Kidney (tissue), 14 donors: ENCODE measurements around the gene SLC48A1. TPM values are rescaled to one million over a fixed set of nuclear protein-coding genes. Genes with fewer than 3 reads are reported as not detected.

Experiments
- DNase-seq, 5 donors: peaks; one replicate each; pipeline ENCODE4 v3.0.0-alpha.2; 2013 to 2020
- FAIRE-seq: peaks from 2 replicates; lab custom pipeline; 2012; peaks lifted over from hg19 to GRCh38; lab: Jason Lieb, UNC
- H3K27ac ChIP-seq, 2 donors: one replicate each; pipeline ENCODE4 v1.7.0; 2013; ENCODE audit warnings: low read depth in 2 of 2, low read length in 2 of 2, inconsistent platforms in 1 of 2
- H3K27me3 ChIP-seq: one replicate; pipeline ENCODE4 v1.7.1; 2013; ENCODE audit warnings: low read length, inconsistent platforms; ENCODE audit not compliant: control insufficient read depth, insufficient read depth
- H3K36me3 ChIP-seq, 3 donors: one replicate each; pipeline versions ENCODE4 v1.7.0 to v1.7.1; 2013; ENCODE audit warnings: low read length in 3 of 3, control low read depth in 1 of 3, inconsistent platforms in 1 of 3; ENCODE audit not compliant: insufficient read depth in 3 of 3, control insufficient read depth in 2 of 3
- H3K4me1 ChIP-seq, 3 donors: one replicate each; pipeline versions ENCODE4 v1.7.0 to v1.7.1; 2013; ENCODE audit warnings: low read length in 3 of 3, inconsistent platforms in 1 of 3, low read depth in 1 of 3; ENCODE audit not compliant: control insufficient read depth in 2 of 3, insufficient read depth in 2 of 3
- H3K4me3 ChIP-seq, 3 donors: one replicate each; pipeline versions ENCODE4 v1.7.0 to v1.8.1; 2013; ENCODE audit warnings: low read length in 3 of 3, control low read depth in 1 of 3, inconsistent platforms in 1 of 3
- H3K9ac ChIP-seq, 3 donors: one replicate each; pipeline versions ENCODE4 v1.7.0 to v1.7.1; 2013; ENCODE audit warnings: low read length in 3 of 3, control low read depth in 1 of 3, inconsistent platforms in 1 of 3
- H3K9me3 ChIP-seq, 3 donors: one replicate each; pipeline versions ENCODE4 v1.7.0 to v1.7.1; 2013; ENCODE audit warnings: low read length in 3 of 3, control low read depth in 1 of 3, inconsistent platforms in 1 of 3; ENCODE audit not compliant: control insufficient read depth in 2 of 3, insufficient read depth in 1 of 3
- intact Hi-C: fragments of 100-400 bp; cut with DNase I; formaldehyde crosslinking; loops from one replicate; pipeline ENCODE4 v1.11.1; 2022
- polyA plus RNA-seq: library from polyadenylated mRNA; stranded (reverse); fragments of 350-450 nt; fragmentation: Illumina TruSeq; extraction: RNeasy Lipid Tissue Mini Kit (QIAGEN cat#74804); gene quantifications from one replicate; pipeline ENCODE4 v1.2.3, GENCODE V29; 2014; ENCODE audit warnings: low read depth, low replicate concordance; ENCODE audit not compliant: insufficient read depth
- total RNA-seq: library from RNA; stranded (reverse); fragmentation: NEBNext Ultra II Directional; extraction: Animal tissue kit (Norgen Biotek cat#: 25700); gene quantifications from one replicate; pipeline ENCODE4 v1.2.1, GENCODE V29; 2021
- TF ChIP-seq, protein P1 (sequence below): IDR thresholded peaks from 3 replicates; pipeline ENCODE4 v1.5.1; 2012; ENCODE audit warnings: mild to moderate bottlenecking, moderate library complexity, borderline replicate concordance; ENCODE audit not compliant: insufficient read depth; ENCODE audit errors: extremely low read depth
- donor health status: control.
- donor health status: control.
- donor health status: control.
- donor health status: control.
- donor health status: control.
- donor health status: DM: yes; HTN: yes; CAD: no.
- donor health status: Normal renal cell carcinoma (clear cell type).

The SLC48A1 gene
- total and polyA plus RNA-seq, 2 donors from 2014 or later: 56.9 to 69.9 TPM

DNA sequence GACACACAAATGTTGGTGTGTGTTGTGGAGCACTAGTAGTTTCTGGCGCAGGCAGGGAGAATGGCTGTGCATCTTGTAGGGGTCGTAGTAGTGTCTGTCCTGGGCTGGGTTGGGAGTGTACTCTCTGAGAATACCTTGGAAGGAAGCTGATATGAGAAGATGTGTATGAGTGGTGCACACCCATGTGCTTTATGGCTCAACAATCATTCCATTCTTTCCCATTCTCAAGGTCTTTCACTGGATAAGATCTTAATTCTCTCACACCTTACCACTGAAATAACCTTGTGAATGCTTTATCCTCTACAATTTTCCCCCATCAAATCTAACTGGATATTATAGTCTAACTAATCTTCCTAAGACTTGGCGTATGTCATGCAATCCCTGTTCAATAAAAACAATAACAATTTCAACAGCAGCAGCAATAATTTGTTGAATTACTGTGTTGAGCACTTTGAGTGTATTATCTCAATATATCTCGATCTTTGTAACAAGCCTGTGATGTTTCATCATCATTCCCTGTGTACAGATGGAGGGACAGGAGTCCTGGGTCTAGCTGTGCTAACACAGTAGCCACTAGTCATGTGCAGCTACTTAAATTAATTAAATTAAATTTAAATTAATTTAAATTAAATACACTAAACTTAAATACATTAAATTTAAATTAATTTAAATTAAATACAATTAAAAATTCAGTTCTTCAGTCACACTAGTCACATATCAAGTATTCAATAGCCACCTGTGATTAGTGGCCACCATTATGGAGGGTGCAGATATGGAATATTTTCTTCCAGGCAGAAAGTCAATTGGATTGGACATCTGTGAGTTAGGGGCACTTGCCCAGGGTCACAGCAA is 3.6 kb upstream of the SLC48A1 start:
- Histone ChIP-seq H3K9ac (no peak overlapping the region), H3K36me3 (no peaks in the 10 kb centered on the region), H3K4me1 (peaks cover 0 to 19% (median 8%) of the 10 kb centered on the region in 3 donors), H3K27ac (peak overlapping the region in 1 of 2 donors; percentile 14), H3K9me3 (no peaks in the 10 kb centered on the region), H3K27me3 (no peaks in the 10 kb centered on the region), H3K4me3 (no peak overlapping the region)
- TF ChIP-seq, protein P1, sequence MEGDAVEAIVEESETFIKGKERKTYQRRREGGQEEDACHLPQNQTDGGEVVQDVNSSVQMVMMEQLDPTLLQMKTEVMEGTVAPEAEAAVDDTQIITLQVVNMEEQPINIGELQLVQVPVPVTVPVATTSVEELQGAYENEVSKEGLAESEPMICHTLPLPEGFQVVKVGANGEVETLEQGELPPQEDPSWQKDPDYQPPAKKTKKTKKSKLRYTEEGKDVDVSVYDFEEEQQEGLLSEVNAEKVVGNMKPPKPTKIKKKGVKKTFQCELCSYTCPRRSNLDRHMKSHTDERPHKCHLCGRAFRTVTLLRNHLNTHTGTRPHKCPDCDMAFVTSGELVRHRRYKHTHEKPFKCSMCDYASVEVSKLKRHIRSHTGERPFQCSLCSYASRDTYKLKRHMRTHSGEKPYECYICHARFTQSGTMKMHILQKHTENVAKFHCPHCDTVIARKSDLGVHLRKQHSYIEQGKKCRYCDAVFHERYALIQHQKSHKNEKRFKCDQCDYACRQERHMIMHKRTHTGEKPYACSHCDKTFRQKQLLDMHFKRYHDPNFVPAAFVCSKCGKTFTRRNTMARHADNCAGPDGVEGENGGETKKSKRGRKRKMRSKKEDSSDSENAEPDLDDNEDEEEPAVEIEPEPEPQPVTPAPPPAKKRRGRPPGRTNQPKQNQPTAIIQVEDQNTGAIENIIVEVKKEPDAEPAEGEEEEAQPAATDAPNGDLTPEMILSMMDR: no peak
- no peak for DNase-seq
- no peak for FAIRE-seq
- intact Hi-C loops: no loop called here

DNA sequence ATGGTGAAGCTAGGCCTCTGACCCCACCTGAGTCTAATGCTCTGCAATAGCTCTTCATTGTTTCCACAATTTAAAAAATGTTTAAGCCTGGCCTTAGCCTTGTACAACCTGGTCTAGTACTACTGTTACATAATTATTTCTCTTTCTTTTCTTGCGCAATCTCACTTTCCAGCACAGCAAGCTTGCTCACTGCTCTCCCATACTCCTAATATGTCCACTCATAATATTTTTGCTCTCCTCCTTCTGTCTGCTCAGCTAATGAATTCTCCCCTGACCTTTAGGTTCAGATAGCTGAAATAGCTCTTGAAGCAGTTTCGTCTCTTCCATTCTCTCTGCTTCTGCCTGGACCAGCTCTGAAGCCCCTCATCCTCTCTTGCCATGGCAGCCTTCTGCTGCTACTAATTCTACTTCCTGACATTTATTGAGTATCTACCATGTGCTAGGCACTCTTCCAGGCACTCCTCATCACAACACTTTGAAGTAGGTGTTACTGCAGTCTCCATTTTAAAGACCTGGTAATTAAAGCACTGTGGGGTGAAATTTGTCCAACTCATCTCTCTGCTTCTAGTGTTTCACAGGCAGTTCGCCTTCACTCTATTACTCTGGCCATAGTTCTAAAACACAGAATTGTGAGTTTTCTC is 2.8 kb upstream of the SLC48A1 start:
- FAIRE-seq: no peak

DNA sequence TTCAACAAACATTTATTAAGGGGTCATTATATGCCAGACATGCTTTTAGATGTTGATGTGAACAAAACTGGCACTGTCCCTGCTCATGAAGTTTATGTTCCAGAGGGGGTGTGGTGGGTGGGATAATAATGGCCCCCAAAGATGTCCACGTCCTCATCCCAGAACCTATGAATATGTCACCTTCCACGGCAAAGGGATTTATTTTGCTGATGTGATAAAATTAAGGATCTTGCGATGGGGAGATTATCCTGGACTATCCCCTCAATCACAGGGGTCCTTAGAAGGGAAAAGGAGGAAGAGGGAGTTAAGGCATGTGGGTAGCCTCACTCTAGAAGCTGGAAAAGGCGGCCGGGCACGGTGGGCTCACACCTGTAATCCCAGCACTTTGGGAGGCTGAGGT is 1.7 kb upstream of the SLC48A1 start:
- Histone ChIP-seq H3K27ac (no peak overlapping the region), H3K9ac (no peak overlapping the region), H3K27me3 (no peaks in the 10 kb centered on the region), H3K4me3 (no peak overlapping the region), H3K9me3 (no peaks in the 10 kb centered on the region), H3K36me3 (no peaks in the 10 kb centered on the region), H3K4me1 (peaks cover 0 to 26% (median 16%) of the 10 kb centered on the region in 3 donors)
- intact Hi-C loops: no loop called here
- DNase-seq (peak in 1 of 5 donors; percentile 29), FAIRE-seq (no peak)
- TF ChIP-seq, protein P1: no peak

More for the DNA sequence above, 2.8 kb upstream of the SLC48A1 start:
- no peak overlapping the region for H3K4me3 ChIP-seq
- H3K27ac ChIP-seq: peak overlapping the region in 1 of 2 donors; percentile 14
- TF ChIP-seq, protein P1: no peak
- intact Hi-C loops: no loop called here
- no peaks in the 10 kb centered on the region for H3K27me3 ChIP-seq
- no peaks in the 10 kb centered on the region for H3K9me3 ChIP-seq
- no peaks in the 10 kb centered on the region for H3K36me3 ChIP-seq
- peaks cover 0 to 22% (median 8%) of the 10 kb centered on the region in 3 donors for H3K4me1 ChIP-seq
- no peak overlapping the region for H3K9ac ChIP-seq
- DNase-seq: no peak
